ENCODE measurements around the gene TOX3.

The TOX3 gene

DNA sequence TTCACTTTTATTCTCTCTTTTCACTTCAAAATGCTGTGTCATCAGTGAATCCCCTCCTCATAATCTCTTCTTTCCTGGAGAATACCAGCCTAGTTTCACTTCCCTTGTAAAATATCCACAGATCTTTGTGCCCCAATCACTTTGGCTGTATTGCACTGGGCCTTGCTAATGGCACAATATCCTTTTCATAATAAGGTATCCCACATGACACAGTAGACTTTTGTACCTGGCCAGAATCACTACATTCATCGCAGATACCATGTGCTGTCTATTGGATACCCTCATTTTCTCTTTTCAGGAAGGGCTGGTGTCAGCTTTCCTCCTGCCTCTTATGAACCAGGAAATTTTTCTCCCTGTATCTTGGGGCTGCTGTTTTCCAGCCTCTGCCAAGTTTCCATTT is 25.7 kb upstream of the TOX3 start:
- TF ChIP-seq, protein P1, sequence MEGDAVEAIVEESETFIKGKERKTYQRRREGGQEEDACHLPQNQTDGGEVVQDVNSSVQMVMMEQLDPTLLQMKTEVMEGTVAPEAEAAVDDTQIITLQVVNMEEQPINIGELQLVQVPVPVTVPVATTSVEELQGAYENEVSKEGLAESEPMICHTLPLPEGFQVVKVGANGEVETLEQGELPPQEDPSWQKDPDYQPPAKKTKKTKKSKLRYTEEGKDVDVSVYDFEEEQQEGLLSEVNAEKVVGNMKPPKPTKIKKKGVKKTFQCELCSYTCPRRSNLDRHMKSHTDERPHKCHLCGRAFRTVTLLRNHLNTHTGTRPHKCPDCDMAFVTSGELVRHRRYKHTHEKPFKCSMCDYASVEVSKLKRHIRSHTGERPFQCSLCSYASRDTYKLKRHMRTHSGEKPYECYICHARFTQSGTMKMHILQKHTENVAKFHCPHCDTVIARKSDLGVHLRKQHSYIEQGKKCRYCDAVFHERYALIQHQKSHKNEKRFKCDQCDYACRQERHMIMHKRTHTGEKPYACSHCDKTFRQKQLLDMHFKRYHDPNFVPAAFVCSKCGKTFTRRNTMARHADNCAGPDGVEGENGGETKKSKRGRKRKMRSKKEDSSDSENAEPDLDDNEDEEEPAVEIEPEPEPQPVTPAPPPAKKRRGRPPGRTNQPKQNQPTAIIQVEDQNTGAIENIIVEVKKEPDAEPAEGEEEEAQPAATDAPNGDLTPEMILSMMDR (IDR thresholded peaks at IDR 0.05; ENCODE audit: extremely low read depth, insufficient read depth, missing control alignments): no peak
- in situ Hi-C loops (cut with MboI; ENCODE audit: low pct_unique_long_range_greater_than_20kb, low sequenced_read_pairs, unreplicated experiment): no loop called here
- DNase-seq (ENCODE audit: low spot score): no peak

DNA sequence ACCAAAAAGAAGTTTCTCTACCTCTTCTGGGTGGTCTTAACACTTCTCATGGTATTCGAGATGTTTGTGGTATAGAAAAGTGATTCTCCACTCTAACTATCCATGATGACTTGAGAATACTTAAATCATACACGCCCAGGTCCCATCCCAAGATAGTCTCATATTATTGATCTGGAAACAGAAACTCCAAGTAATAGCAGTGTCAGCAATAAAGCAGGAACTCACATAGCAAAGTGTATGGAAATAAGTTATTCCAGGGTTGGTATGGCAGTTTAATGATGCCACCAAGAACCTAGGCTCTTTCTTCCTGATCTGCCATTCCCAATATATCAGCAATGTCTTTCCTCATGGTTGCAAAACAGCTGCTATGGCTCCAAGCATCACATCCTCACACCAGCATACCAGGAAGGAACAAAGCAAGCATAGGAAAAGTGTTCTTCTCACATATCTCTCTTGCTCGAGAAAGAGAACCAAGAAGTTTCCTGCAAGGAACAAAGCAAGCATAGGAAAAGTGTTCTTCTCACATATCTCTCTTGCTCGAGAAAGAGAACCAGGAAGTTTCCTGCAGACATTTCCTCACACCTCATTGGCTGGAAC is 23.6 kb upstream of the TOX3 start:
- TF ChIP-seq, protein P1 (IDR thresholded peaks at IDR 0.05; ENCODE audit: extremely low read depth, insufficient read depth, missing control alignments): no peak
- DNase-seq (ENCODE audit: low spot score): no peak
- in situ Hi-C loops (cut with MboI; ENCODE audit: low pct_unique_long_range_greater_than_20kb, low sequenced_read_pairs, unreplicated experiment): no loop called here

DNA sequence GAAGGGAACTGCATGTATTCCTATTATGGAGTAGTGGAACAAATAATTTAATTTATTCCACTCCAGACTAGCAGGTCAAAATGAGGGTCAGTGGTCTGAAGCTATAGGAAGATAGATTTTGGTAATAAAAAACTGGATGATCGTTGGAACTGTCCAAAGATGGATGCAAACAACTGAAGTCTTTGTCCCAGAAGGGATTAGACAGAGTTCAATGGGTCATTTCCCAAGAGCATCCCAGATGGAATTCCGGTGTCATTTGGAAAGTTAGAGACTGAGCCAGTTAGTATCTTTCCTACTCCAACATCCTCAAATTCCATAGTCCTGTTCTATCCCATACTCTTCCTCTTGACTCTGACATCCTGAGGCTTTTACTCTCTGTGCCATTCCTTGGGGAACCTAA is 22.8 kb upstream of the TOX3 start:
- DNase-seq (ENCODE audit: low spot score): no peak
- in situ Hi-C loops (cut with MboI; ENCODE audit: low pct_unique_long_range_greater_than_20kb, low sequenced_read_pairs, unreplicated experiment): no loop called here
- TF ChIP-seq, protein P1 (IDR thresholded peaks at IDR 0.05; ENCODE audit: extremely low read depth, insufficient read depth, missing control alignments): no peak

GRCh38 chr16:52568983-52569690 is 22.2 kb upstream of the TOX3 start:
- in situ Hi-C loops (cut with MboI; ENCODE audit: low pct_unique_long_range_greater_than_20kb, low sequenced_read_pairs, unreplicated experiment): no loop called here
- TF ChIP-seq, protein P1 (IDR thresholded peaks at IDR 0.05; ENCODE audit: extremely low read depth, insufficient read depth, missing control alignments): no peak

DNA sequence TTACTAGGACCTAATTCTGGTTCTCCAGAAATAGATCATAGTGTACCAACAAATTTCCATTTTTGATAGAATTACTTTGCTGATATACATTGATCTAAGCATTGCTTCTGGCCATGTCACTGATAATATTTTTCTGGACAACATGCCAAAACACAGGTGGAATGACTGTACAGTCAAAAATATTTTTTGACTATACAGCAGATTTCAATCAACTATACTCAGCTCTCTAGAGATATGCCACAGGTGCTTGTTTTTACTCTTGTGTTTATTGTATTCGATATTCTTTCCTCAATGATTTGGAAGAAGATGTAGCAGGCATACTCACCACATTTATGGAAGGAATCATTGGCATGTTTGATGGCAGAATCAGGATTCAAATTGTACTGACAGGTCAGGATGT is 21.6 kb upstream of the TOX3 start:
- in situ Hi-C loops (cut with MboI; ENCODE audit: low pct_unique_long_range_greater_than_20kb, low sequenced_read_pairs, unreplicated experiment): no loop called here
- DNase-seq (ENCODE audit: low spot score): no peak

More at GRCh38 chr16:52568983-52569690, 22.2 kb upstream of the TOX3 start:
- DNase-seq (ENCODE audit: low spot score): no peak

DNA sequence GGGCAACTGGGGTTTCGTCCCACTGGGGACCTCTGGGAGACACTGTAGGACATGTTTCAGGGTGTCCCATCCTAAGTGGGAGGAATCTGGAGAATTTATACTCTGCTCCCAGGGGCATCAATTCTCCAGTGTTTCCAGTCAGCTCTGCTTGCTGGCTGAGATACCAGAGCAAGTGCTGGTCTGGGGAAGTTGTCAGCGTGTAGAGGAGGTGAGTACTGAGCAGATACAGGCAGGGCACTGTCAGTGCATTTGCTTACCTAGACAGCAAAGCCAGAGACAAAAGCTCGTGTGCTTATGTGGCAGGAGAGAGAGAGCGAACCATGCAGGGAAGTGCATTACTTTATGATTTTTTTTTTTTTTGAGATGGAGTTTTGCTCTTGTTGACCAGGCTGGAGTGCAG is 20.2 kb upstream of the TOX3 start:
- in situ Hi-C loops (cut with MboI; ENCODE audit: low pct_unique_long_range_greater_than_20kb, low sequenced_read_pairs, unreplicated experiment): no loop called here
- no peak for DNase-seq (ENCODE audit: low spot score)
- TF ChIP-seq, protein P1 (IDR thresholded peaks at IDR 0.05; ENCODE audit: extremely low read depth, insufficient read depth, missing control alignments): no peak

More for the DNA sequence above, 21.6 kb upstream of the TOX3 start:
- TF ChIP-seq, protein P1 (IDR thresholded peaks at IDR 0.05; ENCODE audit: extremely low read depth, insufficient read depth, missing control alignments): no peak

Measured in GM13977 (cell line).